GM21717 (cell line): Measurements from ENCODE around the gene SERTM2.
A peak's percentile ranks its signal among the peaks of the same experiment; 100 is the strongest.
"Not testable (repeated sequence)": the region's sequence is repeated elsewhere in the genome, so short reads cannot be mapped to it uniquely, and the experiment has no call there.

ENCODE experiments used
- ATAC-seq: cut with Tn5 transposase; IDR thresholded peaks from one replicate; pipeline ENCODE4 v1.9.1; 2021; ENCODE audit warnings: mild to moderate bottlenecking, moderate library complexity; ENCODE audit not compliant: unreplicated experiment

The SERTM2 gene

GRCh38 chrX:111511477-111511876, at the start of gene SERTM2:
Gene SERTM2, plus strand, starts transcription at chrX:111511645. Its CDS starts 7,213 bp downstream, at chrX:111518858.
- ATAC-seq, result peak; percentile 97

GRCh38 chrX:111465669-111466068, 45.8 kb upstream of the SERTM2 start:
- no peak for ATAC-seq

GRCh38 chrX:111467896-111468295, 43.5 kb upstream of the SERTM2 start:
- no peak for ATAC-seq

- ATAC-seq, result no peak
Measured at GRCh38 chrX:111470681-111471403, 40.6 kb upstream of the SERTM2 start.

GRCh38 chrX:111481896-111482295, 29.5 kb upstream of the SERTM2 start:
- no peak for ATAC-seq

- ATAC-seq, result no peak
Measured at GRCh38 chrX:111483135-111483534, 28.3 kb upstream of the SERTM2 start.

- no peak for ATAC-seq
Measured at GRCh38 chrX:111483881-111484280, 27.6 kb upstream of the SERTM2 start.

- no peak for ATAC-seq
Measured at GRCh38 chrX:111490688-111491087, 20.8 kb upstream of the SERTM2 start.

GRCh38 chrX:111492085-111492484, 19.4 kb upstream of the SERTM2 start:
- ATAC-seq, result no peak

GRCh38 chrX:111498538-111499103, 12.8 kb upstream of the SERTM2 start:
- no peak for ATAC-seq

GRCh38 chrX:111503485-111503993, 7.9 kb upstream of the SERTM2 start:
- ATAC-seq, result no peak

- no peak for ATAC-seq
Measured at GRCh38 chrX:111504941-111505340, 6.5 kb upstream of the SERTM2 start.

GRCh38 chrX:111505783-111506182, 5.7 kb upstream of the SERTM2 start:
- ATAC-seq, result no peak

GRCh38 chrX:111506826-111507225, 4.6 kb upstream of the SERTM2 start:
- no peak for ATAC-seq

GRCh38 chrX:111507933-111508332, 3.5 kb upstream of the SERTM2 start:
- no peak for ATAC-seq

- ATAC-seq, result no peak
Measured at GRCh38 chrX:111515298-111515697, 3.9 kb downstream of the SERTM2 start.

- no peak for ATAC-seq
Measured at GRCh38 chrX:111518667-111519066, 7.2 kb downstream of the SERTM2 start.

GRCh38 chrX:111519215-111519614, 7.8 kb downstream of the SERTM2 start:
- peak; percentile 46 for ATAC-seq

- no peak for ATAC-seq
Measured at GRCh38 chrX:111520506-111520905, 9.1 kb downstream of the SERTM2 start.

- ATAC-seq, result no peak
Measured at GRCh38 chrX:111521169-111521568, 9.7 kb downstream of the SERTM2 start.

GRCh38 chrX:111543212-111543741, 31.8 kb downstream of the SERTM2 start:
- no peak for ATAC-seq

- ATAC-seq, result not testable (repeated sequence)
Measured at GRCh38 chrX:111549235-111549634, 37.8 kb downstream of the SERTM2 start.
